H1 (cell line): ENCODE data around the gene PPM1N. TPM values are rescaled to one million over a fixed set of nuclear protein-coding genes. Genes with fewer than 3 reads are reported as not detected.

ENCODE experiments used
- HDAC2 ChIP-seq, 2 experiments: fragments of 300-600 bp in 1 of 2; sonication (generic) in 1 of 2; IDR thresholded peaks; 2 replicates each; pipeline ENCODE4 v1.6.1; 2011 to 2012; ENCODE audit warnings: low read depth in 2 of 2, low read length in 2 of 2, mild to moderate bottlenecking in 2 of 2, moderate library complexity in 2 of 2, borderline replicate concordance in 1 of 2, inconsistent platforms in 1 of 2
- KDM1A ChIP-seq: fragments of 200-600, 300-600 bp; sonication (generic); IDR thresholded peaks from 2 replicates; pipeline ENCODE4 v1.7.1; 2016; ENCODE audit warnings: mild to moderate bottlenecking, low read length, borderline replicate concordance
- polyA plus RNA-seq, 7 experiments: library from polyadenylated mRNA; depleted of rRNA in 3 of 7; stranded (reverse) in 5 of 7; unstranded in 2 of 7; fragments of >200 nt in 5 of 7; fragments of 200-250 nt in 2 of 7; gene quantifications; 1 replicate in 5 of 7; 2 replicates in 1 of 7; 4 replicates in 1 of 7; pipeline versions ENCODE4 v1.2.1 to v1.2.3, GENCODE V29; 2011 to 2013; ENCODE audit warnings: missing spikeins in 2 of 7, mixed read lengths in 2 of 7
- total RNA-seq: library from RNA; stranded (reverse); fragmentation: NEBNext Ultra II Directional; extraction: Animal tissue kit (Norgen Biotek cat#: 25700); gene quantifications from 2 replicates; pipeline ENCODE4 v1.2.1, GENCODE V29; 2021
- TF ChIP-seq, protein P1 (sequence below): fragments of 300-600 bp; sonication (generic); IDR thresholded peaks from 2 replicates; pipeline ENCODE4 v1.7.1; 2012; ENCODE audit warnings: low read length, moderate library complexity, mild to moderate bottlenecking, inconsistent platforms; ENCODE audit not compliant: insufficient replicate concordance
- TF ChIP-seq, protein P2 (sequence below): IDR thresholded peaks from 2 replicates; pipeline ENCODE4 v1.6.1; 2011; ENCODE audit warnings: low read depth, mild to moderate bottlenecking, low read length; ENCODE audit not compliant: insufficient read depth

Gene PPM1N
- total and polyA plus RNA-seq, 2 of the 8 experiments (the other 6 are each of a cell fraction or from before 2014, with no cell fraction given): 12.2 to 14.4 TPM

DNA sequence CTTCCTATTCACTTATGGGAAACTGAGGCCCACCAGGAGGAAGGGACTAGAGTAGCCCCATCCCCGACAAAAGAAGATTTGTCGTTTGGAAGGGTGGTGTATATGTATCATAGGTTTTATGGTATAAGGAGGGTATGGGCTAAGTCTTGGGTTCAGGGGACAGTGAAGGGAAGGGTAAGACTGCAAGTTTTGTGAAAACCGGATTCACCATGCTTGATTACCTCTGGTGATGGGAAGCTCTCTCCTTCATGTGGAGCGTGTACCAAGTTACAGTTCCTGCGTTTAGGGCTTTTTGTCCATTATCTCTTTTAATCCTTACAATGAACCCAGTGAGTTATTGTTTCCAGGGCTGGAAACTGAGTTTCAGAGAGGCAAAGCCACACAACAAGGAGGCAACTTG, 12.8 kb downstream of the PPM1N start (continued):
- TF ChIP-seq, protein P1, sequence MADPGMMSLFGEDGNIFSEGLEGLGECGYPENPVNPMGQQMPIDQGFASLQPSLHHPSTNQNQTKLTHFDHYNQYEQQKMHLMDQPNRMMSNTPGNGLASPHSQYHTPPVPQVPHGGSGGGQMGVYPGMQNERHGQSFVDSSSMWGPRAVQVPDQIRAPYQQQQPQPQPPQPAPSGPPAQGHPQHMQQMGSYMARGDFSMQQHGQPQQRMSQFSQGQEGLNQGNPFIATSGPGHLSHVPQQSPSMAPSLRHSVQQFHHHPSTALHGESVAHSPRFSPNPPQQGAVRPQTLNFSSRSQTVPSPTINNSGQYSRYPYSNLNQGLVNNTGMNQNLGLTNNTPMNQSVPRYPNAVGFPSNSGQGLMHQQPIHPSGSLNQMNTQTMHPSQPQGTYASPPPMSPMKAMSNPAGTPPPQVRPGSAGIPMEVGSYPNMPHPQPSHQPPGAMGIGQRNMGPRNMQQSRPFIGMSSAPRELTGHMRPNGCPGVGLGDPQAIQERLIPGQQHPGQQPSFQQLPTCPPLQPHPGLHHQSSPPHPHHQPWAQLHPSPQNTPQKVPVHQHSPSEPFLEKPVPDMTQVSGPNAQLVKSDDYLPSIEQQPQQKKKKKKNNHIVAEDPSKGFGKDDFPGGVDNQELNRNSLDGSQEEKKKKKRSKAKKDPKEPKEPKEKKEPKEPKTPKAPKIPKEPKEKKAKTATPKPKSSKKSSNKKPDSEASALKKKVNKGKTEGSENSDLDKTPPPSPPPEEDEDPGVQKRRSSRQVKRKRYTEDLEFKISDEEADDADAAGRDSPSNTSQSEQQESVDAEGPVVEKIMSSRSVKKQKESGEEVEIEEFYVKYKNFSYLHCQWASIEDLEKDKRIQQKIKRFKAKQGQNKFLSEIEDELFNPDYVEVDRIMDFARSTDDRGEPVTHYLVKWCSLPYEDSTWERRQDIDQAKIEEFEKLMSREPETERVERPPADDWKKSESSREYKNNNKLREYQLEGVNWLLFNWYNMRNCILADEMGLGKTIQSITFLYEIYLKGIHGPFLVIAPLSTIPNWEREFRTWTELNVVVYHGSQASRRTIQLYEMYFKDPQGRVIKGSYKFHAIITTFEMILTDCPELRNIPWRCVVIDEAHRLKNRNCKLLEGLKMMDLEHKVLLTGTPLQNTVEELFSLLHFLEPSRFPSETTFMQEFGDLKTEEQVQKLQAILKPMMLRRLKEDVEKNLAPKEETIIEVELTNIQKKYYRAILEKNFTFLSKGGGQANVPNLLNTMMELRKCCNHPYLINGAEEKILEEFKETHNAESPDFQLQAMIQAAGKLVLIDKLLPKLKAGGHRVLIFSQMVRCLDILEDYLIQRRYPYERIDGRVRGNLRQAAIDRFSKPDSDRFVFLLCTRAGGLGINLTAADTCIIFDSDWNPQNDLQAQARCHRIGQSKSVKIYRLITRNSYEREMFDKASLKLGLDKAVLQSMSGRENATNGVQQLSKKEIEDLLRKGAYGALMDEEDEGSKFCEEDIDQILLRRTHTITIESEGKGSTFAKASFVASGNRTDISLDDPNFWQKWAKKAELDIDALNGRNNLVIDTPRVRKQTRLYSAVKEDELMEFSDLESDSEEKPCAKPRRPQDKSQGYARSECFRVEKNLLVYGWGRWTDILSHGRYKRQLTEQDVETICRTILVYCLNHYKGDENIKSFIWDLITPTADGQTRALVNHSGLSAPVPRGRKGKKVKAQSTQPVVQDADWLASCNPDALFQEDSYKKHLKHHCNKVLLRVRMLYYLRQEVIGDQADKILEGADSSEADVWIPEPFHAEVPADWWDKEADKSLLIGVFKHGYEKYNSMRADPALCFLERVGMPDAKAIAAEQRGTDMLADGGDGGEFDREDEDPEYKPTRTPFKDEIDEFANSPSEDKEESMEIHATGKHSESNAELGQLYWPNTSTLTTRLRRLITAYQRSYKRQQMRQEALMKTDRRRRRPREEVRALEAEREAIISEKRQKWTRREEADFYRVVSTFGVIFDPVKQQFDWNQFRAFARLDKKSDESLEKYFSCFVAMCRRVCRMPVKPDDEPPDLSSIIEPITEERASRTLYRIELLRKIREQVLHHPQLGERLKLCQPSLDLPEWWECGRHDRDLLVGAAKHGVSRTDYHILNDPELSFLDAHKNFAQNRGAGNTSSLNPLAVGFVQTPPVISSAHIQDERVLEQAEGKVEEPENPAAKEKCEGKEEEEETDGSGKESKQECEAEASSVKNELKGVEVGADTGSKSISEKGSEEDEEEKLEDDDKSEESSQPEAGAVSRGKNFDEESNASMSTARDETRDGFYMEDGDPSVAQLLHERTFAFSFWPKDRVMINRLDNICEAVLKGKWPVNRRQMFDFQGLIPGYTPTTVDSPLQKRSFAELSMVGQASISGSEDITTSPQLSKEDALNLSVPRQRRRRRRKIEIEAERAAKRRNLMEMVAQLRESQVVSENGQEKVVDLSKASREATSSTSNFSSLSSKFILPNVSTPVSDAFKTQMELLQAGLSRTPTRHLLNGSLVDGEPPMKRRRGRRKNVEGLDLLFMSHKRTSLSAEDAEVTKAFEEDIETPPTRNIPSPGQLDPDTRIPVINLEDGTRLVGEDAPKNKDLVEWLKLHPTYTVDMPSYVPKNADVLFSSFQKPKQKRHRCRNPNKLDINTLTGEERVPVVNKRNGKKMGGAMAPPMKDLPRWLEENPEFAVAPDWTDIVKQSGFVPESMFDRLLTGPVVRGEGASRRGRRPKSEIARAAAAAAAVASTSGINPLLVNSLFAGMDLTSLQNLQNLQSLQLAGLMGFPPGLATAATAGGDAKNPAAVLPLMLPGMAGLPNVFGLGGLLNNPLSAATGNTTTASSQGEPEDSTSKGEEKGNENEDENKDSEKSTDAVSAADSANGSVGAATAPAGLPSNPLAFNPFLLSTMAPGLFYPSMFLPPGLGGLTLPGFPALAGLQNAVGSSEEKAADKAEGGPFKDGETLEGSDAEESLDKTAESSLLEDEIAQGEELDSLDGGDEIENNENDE: no peak
- TF ChIP-seq, protein P2, sequence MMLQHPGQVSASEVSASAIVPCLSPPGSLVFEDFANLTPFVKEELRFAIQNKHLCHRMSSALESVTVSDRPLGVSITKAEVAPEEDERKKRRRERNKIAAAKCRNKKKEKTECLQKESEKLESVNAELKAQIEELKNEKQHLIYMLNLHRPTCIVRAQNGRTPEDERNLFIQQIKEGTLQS: no peak
- TF ChIP-seq HDAC2 (IDR thresholded peaks at IDR 0.05; ENCODE audit: borderline replicate concordance in 1 of 2, low read depth in 2 of 2, low read length in 2 of 2) (peak in 1 of 2 experiments; percentile 87; a peak in 2 of 4 replicates), KDM1A (peak; percentile 93)
